ENCODE measurements around the gene LGR5. TPM values are rescaled to one million over a fixed set of nuclear protein-coding genes. Genes with fewer than 3 reads are reported as not detected.

Gene LGR5
- total RNA-seq, 1 experiment from 2014 or later: not detected

GRCh38 chr12:71562676-71563595 lies 123.3 kb downstream of the LGR5 start:
- no peak for TF ChIP-seq CTCF (conservative IDR thresholded peaks at IDR 0.05)
- TF ChIP-seq EZH2 (IDR thresholded peaks at IDR 0.05; ENCODE audit: low read depth): no peak
- H3K27ac ChIP-seq: no peak overlapping the region
- no peak overlapping the region for H3K4me2 ChIP-seq
- DNase-seq: no peak
- no peaks in the 10 kb centered on the region for H3K9me2 ChIP-seq (ENCODE audit: insufficient read depth)
- no peaks in the 10 kb centered on the region for H3K9me3 ChIP-seq (ENCODE audit: insufficient read depth, low read depth)
- no peaks in the 10 kb centered on the region for H3K79me2 ChIP-seq (ENCODE audit: low read depth)
- H2AFZ ChIP-seq: no peak overlapping the region
- no peaks in the 10 kb centered on the region for H3K36me3 ChIP-seq (ENCODE audit: low read depth)
- no peaks in the 10 kb centered on the region for H4K20me1 ChIP-seq (ENCODE audit: insufficient read depth)
- no peak overlapping the region for H3K4me3 ChIP-seq
- H3K4me1 ChIP-seq (replicated peaks; ENCODE audit: insufficient read depth): no peaks in the 10 kb centered on the region
- intact Hi-C loops (cut with micrococcal nuclease; ENCODE audit: unreplicated experiment): no loop called here
- ChIA-PET CTCF (no interaction called here), POLR2A (ENCODE audit: unreplicated experiment) (no interaction called here)
- no TSS peak for BruUV-seq (replicated peaks)
- no peaks in the 10 kb centered on the region for H3F3A ChIP-seq (ENCODE audit: insufficient read depth, low read depth)
- H3K27me3 ChIP-seq (ENCODE audit: insufficient read depth, low read depth): no peaks in the 10 kb centered on the region

GRCh38 chr12:71565535-71565934 lies 125.9 kb downstream of the LGR5 start:
- no TSS peak for BruUV-seq (replicated peaks)
- Histone ChIP-seq H4K20me1 (ENCODE audit: insufficient read depth) (no peaks in the 10 kb centered on the region), H3K79me2 (ENCODE audit: low read depth) (no peaks in the 10 kb centered on the region), H3K9me2 (ENCODE audit: insufficient read depth) (no peaks in the 10 kb centered on the region), H3F3A (ENCODE audit: insufficient read depth, low read depth) (no peaks in the 10 kb centered on the region), H3K36me3 (ENCODE audit: low read depth) (no peaks in the 10 kb centered on the region), H3K4me1 (replicated peaks; ENCODE audit: insufficient read depth) (no peaks in the 10 kb centered on the region), H3K4me3 (no peak overlapping the region), H3K4me2 (no peak overlapping the region), H3K9me3 (ENCODE audit: insufficient read depth, low read depth) (no peaks in the 10 kb centered on the region), H2AFZ (no peak overlapping the region), H3K27me3 (ENCODE audit: insufficient read depth, low read depth) (no peaks in the 10 kb centered on the region), H3K27ac (no peak overlapping the region)
- no peak for DNase-seq
- CTCF ChIA-PET: no interaction called here
- POLR2A ChIA-PET (ENCODE audit: unreplicated experiment): interaction anchor here (0.7 kb wide), 1 partner anchor 194 kb away, joined by 8 read pairs; no protein-coding TSS in a partner anchor
- no peak for TF ChIP-seq EZH2 (IDR thresholded peaks at IDR 0.05; ENCODE audit: low read depth)
- TF ChIP-seq CTCF (conservative IDR thresholded peaks at IDR 0.05): no peak
- intact Hi-C loops (cut with micrococcal nuclease; ENCODE audit: unreplicated experiment): no loop called here

- CTCF ChIA-PET: no interaction called here
Observed at GRCh38 chr12:71566655-71567054, 127.1 kb downstream of the LGR5 start.

More at GRCh38 chr12:71566655-71567054, 127.1 kb downstream of the LGR5 start:
- Histone ChIP-seq H3K27ac (no peak overlapping the region), H2AFZ (no peak overlapping the region), H3K36me3 (ENCODE audit: low read depth) (no peaks in the 10 kb centered on the region), H4K20me1 (ENCODE audit: insufficient read depth) (no peaks in the 10 kb centered on the region), H3F3A (ENCODE audit: insufficient read depth, low read depth) (no peaks in the 10 kb centered on the region), H3K4me2 (no peak overlapping the region), H3K4me1 (replicated peaks; ENCODE audit: insufficient read depth) (no peaks in the 10 kb centered on the region), H3K9me2 (ENCODE audit: insufficient read depth) (no peaks in the 10 kb centered on the region), H3K27me3 (ENCODE audit: insufficient read depth, low read depth) (no peaks in the 10 kb centered on the region), H3K4me3 (no peak overlapping the region), H3K79me2 (ENCODE audit: low read depth) (no peaks in the 10 kb centered on the region), H3K9me3 (ENCODE audit: insufficient read depth, low read depth) (no peaks in the 10 kb centered on the region)
- DNase-seq: no peak
- no TSS peak for BruUV-seq (replicated peaks)
- POLR2A ChIA-PET (ENCODE audit: unreplicated experiment): no interaction called here
- intact Hi-C loops (cut with micrococcal nuclease; ENCODE audit: unreplicated experiment): no loop called here
- TF ChIP-seq CTCF (conservative IDR thresholded peaks at IDR 0.05): no peak
- TF ChIP-seq EZH2 (IDR thresholded peaks at IDR 0.05; ENCODE audit: low read depth): no peak
